SIG-M5 treated with dmso at 0.1 percent for 504 hours (cell line): Measurements from ENCODE around the gene DUOXA1.

ENCODE experiments used
- DNase-seq: peaks from one replicate; lab custom pipeline; 2025; ENCODE audit not compliant: unreplicated experiment; lab: John Stamatoyannopoulos, UW

Gene DUOXA1

DNA sequence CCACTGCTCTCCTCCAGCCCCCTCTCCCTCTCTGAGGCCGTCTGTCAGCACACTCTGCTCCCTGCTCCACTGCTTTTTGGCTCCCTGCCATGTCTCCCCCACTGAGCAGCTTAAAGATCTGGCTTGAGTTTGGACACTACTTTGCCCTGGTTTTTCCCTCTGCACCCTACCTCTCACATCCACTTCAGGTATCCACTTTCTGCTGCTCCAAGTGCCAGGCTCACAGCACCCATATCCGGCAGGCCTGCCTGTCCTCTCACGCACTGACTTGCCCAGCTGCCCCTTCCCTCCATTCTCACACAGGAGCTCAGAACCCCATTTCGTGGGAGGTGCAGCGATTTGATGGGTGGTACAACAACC lies 3.9 kb upstream of the DUOXA1 start:
- DNase-seq, result no peak

DNA sequence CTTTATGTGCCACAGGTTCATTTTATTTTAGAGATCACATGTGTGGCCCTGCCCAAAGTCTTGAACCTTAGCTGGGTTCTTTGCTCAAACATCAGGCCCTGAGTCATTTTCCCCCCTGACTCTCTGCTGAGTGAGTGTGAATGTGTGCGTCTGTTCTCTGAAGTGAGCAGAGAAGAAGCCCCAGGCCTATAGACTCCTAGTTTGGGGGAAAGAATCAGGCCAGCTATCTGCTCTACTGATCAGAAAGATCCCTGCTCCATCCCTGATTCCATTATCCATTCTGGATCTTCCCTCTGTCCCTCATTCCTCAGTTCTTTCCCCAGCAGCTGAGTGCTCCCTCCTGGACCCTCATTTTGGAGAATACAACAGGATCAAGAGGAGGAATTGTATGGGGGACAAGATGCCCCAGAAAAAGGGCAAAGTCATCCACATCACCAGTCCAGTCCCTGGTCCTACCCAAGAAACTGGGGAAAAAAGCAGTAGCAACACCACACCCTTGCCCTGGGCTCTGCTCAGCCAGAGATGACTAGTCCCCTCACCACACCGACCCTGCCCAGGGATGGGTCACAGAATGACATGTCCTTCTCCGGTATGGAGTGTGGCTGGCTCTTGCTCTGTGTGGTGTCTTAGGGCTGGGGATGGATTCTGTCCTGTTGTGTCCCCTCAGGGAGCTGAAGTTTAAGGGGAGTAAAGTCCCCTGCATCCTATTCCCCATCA lies 3.3 kb upstream of the DUOXA1 start:
- DNase-seq, result no peak

DNA sequence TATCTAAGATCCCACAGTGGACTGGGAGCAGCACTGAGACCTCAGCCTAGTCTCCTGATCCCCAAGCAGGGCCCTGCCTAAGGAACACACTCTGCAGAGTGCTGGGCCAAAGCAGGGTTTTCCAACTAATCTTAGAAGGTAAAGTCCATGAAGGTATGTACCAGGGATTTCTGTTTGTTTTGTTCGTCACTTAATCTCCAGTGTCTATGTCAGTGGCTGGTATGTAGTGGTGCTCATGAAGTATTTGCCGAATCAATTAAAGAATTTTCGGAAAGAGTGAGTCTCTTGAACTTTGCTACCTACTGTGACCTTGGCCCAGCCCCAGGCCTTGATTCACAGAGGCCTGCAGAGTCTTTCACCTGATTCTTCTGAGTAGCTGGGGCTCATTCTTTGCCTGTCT lies 1.8 kb upstream of the DUOXA1 start:
- DNase-seq, result no peak

DNA sequence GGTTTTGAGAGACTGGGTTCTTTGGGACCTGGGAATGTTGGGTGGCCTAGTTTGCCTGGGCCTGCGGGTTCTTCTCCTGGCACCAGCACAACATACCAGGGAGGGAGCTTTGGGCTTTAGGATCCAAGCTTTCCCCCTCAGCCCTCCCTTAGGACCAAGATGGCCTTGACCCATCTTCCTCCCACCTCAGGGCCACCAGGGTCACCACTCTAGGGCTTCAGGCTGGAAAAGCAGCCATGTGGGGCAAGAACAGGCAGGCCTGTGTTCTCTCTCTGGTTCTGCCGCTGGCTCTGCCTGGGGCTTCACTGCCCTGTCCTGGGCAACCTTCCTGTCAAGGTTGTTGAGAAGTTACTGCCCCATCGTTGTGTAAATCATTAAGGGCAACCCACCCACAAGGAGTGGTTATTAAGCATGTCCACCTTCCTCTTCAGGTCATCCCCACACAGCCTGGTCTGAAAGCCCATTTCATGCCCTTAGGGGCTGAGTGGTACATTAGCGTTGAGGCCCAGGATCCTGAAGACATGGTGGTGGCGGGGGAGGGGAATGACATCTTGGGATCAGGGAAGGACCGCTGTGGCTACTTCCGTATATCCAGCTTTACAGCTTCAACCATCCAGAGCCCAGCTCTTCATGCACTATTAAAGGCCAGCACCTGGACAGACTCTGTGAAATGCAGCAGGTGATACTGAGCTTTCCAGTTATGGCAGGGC lies 767 bp upstream of the DUOXA1 start:
- DNase-seq, result no peak

DNA sequence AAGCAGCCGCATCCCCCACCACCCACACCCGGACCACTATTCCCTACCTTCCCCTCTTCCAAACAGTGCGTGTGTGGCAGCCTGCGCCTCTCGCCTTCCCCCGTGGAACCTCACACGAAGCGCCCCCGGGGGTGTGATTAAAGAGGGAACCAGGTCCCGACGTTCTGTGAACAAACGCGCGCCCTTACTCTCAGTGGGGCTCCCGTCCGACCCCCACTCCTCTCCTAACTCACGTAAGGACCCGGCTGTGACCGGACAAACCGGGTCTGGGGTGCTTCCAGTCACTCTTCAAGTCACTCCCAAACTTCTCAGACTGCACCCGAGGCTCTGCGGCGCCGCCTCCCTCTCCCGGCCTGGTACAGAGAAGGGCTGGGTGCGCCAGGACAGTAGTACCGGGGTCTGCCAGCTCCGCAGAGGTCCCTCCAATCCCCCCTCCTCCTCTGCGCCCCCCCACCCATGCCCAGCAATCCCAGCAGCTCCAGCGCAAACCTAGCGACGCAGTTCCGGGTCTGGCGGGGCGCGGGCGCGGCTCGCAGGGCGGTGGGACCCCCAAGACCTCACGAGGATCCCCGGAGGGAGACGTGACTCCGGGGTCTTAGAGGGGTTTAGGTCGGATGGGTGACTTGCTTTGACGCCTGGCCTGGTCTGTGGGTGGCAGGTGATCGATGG lies 574 bp downstream of the DUOXA1 start:
- no peak for DNase-seq

DNA sequence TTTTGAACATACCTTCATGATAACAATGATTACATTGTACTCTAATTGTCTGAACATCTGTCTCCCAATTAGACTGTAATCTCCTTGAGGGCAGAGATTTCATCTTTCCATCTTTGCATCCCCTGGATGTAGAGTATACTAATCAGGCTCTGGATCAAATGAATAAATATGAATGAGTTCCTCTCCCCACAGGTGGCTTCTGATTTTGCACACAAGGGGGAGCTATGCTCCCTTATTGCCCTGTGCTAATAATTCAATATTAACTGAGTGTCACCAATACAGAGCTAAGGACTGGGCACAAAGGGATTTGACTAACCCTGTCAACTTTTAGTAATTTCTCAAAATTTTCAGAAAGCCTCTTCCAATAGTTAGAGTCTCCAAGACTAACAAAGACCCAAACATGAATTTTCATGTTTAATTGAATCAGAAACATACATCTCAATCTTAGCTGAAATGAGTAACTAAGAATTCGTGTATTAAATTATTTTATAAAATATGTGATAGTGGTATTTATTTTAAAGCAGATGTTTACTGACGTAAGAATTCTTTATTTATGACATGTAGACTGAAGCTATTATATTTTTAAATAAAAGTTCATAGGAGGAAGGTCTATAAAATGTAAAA lies 3.0 kb downstream of the DUOXA1 start:
- DNase-seq, result no peak

DNA sequence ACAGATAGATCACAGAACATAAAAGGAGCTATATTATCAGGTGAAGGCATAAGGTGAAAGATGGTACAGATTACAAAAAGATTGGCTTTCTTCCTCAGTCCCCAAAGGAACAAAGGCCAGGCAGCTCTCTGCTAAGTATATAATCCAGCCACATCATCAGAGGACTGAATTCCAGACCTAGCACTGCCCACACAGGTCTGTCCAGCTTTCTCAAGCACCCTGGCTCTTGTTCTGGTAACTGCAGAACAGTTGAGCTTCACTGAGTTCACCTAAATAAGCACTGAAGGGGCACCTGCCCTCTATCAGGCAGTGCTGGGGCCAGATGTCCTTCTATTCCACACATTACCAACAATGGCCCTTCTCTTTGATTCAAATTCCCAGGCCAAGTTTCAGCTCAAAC lies 6.3 kb downstream of the DUOXA1 start:
- DNase-seq, result no peak

DNA sequence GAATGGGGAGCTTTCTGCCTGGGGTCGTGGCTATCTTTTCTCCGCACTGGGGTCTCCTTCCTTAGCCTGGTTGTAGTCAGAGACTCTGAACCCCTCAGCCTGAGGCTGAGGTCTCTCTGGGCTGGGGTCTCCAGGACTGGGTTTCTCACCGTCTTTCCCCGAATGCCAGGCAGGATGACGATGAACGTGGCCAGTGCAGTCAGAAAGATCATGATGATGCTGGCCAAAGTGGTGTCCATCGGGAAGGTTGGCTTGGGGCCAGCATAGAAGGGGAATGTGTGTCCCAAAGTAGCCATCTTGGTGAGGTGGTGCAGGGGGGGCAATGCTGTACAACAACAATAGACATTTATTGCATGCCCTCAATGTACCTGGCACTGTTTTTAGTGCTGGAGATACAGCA lies 7.0 kb downstream of the DUOXA1 start:
- no peak for DNase-seq

DNA sequence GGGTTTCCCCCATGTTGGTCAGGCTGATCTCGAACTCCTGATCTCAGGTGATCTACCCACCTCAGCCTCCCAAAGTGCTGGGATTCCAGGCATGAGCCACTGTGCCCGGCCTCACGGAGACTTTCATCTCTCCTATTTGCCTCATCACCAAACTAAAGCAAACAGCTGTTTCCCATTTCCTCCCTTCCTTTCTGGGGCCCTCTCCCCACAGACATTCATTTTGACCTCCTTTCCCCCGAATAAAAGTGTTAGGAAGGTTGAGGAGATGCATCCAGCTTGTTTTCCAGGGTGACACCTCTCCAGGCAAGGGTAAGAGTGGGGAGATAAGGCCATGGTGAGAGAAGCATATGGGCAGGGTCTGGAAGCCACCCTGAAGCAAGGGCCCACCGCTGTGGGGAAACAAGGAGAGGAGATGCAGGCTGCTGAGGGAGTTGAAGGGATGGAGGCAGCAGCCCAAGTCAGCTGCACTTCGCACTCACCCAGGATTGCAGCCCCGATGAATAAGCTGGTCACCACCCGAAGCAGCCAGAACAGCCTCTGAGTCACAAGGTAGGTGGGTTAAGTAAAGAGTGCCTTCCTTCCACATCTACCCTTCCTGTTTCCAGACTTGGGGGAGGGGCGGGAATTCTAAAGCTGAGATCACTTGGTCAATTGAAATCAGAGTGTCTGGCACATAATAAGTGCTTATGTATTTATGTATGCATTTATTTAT lies 7.8 kb downstream of the DUOXA1 start:
- DNase-seq, result no peak

DNA sequence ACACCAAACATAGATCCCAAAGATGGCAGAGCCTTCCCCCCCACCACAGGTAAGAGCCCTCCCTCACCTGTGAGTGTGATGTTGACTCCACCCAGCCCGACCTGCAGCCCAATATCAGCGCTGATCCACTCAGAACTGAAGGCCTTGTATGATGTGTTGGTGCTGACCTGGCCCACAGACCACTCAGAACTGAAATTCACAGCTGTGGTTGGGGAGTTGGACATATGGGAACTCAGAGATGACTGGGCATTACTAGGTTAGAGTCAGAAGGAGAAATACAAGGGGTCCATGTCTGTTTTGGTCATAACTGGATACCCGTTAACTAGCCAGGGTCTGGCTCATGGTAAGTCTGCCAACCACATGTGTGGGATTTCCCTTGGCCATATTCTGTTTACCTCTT lies 8.7 kb downstream of the DUOXA1 start:
- no peak for DNase-seq

DNA sequence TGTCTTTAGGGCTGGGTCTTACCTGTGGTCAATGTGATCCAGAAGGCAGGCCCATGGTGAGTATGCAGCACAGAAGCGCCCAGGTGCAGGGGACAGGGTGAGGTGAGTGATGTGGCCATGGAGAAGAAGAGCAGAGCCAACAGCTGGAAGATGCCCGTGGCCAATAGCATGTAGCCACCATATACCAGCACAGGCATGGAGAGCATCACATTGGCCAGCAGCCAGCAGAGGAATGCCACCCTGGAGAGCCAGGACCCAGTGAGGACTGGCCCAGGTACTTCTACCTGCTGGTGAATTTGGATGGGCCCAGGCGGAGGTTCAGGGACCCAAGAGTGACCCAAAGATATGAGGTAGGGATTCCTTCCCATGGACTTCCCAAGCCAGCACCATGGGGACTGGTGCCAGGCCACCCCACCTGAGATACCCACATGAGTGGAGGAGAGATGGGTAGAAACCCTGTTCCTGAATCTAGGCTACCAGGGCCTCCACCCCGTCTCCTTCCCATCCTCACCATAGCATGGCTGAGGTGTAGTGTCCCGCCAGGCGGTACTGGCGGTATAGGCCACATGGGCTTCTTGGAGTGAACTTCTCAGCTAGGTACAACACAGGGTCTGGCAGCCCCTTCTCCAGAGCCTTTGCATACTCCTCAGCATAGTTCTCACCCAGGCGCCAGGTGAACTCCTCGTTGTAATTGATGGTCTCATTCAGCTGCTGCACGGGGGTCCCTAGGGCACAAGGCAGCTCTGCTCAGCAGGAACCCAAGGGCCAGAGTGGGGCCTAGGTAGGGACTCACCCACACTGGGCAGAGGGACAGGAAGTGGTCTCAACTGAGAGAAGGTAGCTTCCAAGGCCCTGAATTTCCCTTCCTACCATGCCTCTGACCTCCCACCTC lies 9.4 kb downstream of the DUOXA1 start:
- no peak for DNase-seq

DNA sequence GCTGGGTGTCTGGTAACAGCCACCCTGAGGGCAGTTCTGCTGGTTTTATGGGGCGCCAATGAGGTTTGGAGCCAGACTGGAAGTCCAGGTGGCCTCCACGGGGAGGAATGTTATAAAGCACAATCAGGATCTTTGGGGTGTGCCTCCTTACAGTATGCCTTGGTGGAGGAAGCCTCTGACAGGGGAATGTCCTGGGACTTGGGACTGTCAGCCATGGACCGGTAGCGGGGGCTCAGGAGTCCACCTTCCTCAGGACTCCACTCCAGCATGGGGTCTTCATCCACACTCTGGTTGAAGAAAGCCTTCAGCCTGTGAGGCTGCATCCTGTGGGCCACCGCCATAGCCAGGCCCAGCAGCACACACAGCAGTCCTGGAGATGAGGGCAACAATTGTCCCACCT lies 10.7 kb downstream of the DUOXA1 start:
- no peak for DNase-seq

DNA sequence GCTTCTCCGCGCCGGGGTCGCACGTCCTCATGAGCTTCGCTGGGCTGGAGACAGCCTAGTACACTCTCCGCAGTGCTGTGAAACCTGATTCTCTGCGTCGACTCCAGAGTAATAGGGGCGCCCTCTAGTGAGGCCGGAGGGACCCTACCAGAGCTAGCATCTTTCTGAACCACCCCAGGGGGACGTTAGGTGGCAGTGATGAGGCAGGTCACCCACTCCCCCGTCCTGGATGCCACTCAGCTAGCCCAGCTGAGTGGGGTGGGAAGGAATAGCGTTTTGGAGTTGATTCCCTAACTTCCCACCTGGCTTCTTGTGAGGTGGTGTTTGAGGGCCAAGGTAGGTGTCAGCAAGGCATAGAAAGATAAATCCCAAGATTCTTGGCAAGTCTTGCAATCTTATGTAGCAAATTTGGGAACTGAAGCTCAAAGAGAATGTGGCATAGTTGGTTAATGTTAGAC lies 11.5 kb downstream of the DUOXA1 start:
- DNase-seq, result peak; percentile 85

DNA sequence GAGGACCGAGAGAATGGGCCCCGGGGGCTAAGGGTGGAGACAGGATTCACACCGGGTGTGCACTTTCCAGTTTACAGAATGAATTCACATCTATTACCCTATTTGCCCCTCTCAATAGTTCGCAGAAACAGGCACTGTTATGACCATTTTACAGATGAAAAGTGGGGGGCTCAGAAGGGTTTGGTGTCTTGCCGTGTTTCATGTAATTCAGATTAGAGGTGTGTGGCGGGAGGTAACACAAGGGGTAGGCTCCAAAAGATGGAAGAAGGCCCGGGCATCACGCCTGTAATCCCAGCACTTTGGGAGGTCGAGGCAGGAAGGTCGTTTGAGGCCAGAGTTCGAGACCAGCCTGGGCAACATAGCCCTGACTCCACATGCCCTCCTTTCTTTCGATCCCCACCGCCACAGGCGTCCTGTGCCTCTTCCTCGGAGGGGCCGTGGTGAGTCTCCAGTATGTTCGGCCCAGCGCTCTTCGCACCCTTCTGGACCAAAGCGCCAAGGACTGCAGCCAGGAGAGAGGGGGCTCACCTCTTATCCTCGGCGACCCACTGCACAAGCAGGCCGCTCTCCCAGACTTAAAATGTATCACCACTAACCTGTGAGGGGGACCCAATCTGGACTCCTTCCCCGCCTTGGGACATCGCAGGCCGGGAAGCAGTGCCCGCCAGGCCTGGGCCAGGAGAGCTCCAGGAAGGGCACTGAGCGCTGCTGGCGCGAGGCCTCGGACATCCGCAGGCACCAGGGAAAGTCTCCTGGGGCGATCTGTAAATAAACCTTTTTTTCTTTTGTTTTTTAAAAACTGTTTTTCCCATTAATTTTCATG lies 12.2 kb downstream of the DUOXA1 start:
- no peak for DNase-seq

DNA sequence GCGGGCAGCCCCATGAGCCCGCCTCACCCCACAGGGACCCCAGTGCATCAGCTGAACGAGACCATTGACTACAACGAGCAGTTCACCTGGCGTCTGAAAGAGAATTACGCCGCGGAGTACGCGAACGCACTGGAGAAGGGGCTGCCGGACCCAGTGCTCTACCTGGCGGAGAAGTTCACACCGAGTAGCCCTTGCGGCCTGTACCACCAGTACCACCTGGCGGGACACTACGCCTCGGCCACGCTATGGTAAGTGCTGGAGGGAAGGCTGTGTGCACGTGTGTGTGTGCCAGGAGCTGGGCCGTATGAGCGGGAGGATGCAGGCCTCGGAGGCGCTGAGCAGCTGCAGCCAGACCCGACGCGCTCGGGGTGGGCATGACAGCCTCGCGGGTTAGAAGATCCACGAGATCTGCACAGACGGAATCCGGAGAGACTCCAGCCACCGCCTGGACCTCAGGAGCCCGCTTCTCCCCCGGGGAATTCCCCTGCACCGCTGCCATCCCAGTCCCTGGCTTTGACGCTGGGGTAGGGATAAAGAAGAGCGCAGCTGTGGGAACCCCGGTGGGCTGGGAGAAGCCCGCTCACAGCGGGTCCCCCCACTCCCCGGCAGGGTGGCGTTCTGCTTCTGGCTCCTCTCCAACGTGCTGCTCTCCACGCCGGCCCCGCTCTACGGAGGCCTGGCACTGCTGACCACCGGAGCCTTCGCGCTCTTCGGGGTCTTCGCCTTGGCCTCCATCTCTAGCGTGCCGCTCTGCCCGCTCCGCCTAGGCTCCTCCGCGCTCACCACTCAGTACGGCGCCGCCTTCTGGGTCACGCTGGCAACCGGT lies 13.0 kb downstream of the DUOXA1 start:
- no peak for DNase-seq

DNA sequence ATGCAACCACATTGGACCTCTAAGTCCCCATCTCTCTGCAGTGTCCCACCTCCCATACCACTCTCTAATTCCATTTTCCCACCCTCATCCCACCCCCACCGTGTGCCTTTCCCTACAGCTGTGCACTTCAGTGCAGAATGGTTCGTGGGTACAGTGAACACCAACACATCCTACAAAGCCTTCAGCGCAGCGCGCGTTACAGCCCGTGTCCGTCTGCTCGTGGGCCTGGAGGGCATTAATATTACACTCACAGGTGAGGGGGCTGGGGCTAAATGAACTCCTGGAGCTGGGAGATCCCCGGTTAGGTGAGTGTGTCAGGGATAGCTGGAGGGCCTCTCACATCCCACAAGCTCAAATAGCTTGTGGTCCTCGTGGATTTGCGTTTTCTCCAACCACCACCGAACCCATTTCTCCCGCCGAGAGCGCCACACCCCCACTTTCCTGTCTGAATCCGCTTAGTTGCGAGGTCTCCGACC lies 13.6 kb downstream of the DUOXA1 start:
- no peak for DNase-seq

DNA sequence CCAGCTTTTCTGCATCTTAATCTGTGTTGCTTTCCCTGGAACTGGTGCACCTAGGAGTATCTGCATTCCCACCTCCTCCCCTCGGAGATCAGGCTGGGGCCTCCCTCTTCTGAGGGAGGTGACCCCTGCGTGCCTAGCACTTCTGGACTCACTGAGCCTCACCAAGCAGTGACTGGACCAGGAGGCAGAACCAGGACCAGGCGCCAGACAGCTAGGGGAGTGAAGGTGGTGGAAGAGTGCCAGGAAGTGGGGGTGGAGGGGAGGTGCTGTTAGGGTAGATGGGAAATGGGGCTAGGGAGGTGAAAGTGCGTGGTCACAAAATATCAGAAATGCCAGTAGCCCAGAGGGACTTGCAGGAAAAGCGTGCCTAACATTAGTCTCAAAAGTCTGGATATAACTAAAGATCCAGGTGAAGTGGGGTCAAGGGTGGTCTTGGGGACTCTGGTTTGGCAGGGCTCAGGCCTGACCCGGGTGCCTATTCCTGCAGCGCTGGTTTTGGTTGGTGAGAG lies 14.3 kb downstream of the DUOXA1 start:
- DNase-seq, result no peak

DNA sequence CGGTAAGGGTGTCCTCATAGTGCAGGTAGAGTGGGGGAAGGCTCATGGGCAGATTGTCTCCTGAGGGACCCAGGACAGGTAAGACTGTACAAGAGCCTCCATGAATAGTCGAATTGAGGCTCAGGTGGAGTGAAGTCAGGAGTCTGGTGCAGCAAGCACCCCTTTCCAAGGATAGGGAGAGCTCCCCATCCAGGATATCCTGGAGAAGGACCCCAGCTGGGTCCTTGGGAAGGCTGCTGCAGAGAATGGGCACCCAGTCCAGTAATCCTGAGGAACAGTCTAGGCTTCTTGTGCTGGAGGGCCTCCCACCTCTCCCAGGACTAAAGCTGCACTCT lies 15.0 kb downstream of the DUOXA1 start:
- no peak for DNase-seq
